Spleen (tissue), 11 donors: ENCODE results near the gene LPP. TPM values are rescaled to one million over a fixed set of nuclear protein-coding genes. Genes with fewer than 3 reads are reported as not detected.

Experiments used
- DNase-seq: peaks from one replicate; pipeline ENCODE4 v3.0.0-alpha.2; 2020
- H3K27ac ChIP-seq, 8 donors: fragments of 200-600 bp; sonication (generic) in 7 of 8; 1 replicate in 4 of 8; 2 replicates in 4 of 8; pipeline versions ENCODE4 v1.5.0 to v1.8.0; 2016 to 2021; ENCODE audit warnings: inconsistent platforms in 4 of 8, mild to moderate bottlenecking in 4 of 8, moderate library complexity in 1 of 8
- H3K27me3 ChIP-seq, 7 donors: fragments of 200-600 bp; sonication (generic) in 6 of 7; replicated peaks in 1 of 7; 1 replicate in 4 of 7; 2 replicates in 3 of 7; pipeline versions ENCODE4 v1.5.0 to v1.8.0; 2016 to 2021; ENCODE audit warnings: inconsistent platforms in 3 of 7, mild to moderate bottlenecking in 1 of 7
- H3K36me3 ChIP-seq, 6 donors: fragments of 200-600 bp; sonication (generic) in 5 of 6; 1 replicate in 4 of 6; 2 replicates in 2 of 6; pipeline versions ENCODE4 v1.5.0 to v1.8.0; 2016 to 2021; ENCODE audit warnings: inconsistent platforms in 2 of 6
- H3K4me1 ChIP-seq, 6 donors: fragments of 200-600 bp; sonication (generic) in 5 of 6; 1 replicate in 3 of 6; 2 replicates in 3 of 6; pipeline versions ENCODE4 v1.5.0 to v1.8.0; 2016 to 2021; ENCODE audit warnings: inconsistent platforms in 3 of 6
- H3K4me3 ChIP-seq, 8 donors: fragments of 200-600 bp; sonication (generic) in 7 of 8; 1 replicate in 4 of 8; 2 replicates in 4 of 8; pipeline versions ENCODE4 v1.5.0 to v1.8.0; 2016 to 2021; ENCODE audit warnings: inconsistent platforms in 4 of 8, mild to moderate bottlenecking in 4 of 8, moderate library complexity in 2 of 8
- H3K9me3 ChIP-seq, 8 donors: fragments of 200-600 bp; sonication (generic) in 7 of 8; 1 replicate in 4 of 8; 2 replicates in 4 of 8; pipeline versions ENCODE4 v1.5.0 to v1.8.0; 2016 to 2021; ENCODE audit warnings: inconsistent platforms in 4 of 8
- POLR2A ChIP-seq, 3 donors: fragments of 450-650 bp; IDR thresholded peaks; one replicate each; pipeline ENCODE4 v1.5.1; 2017; ENCODE audit warnings: antibody characterized with exemption in 3 of 3, mild to moderate bottlenecking in 1 of 3
- POLR2AphosphoS5 ChIP-seq, 3 donors: sonication (generic); formaldehyde crosslinking; IDR thresholded peaks; one replicate each; pipeline ENCODE4 v1.5.1; 2017; ENCODE audit warnings: antibody characterized with exemption in 3 of 3
- WGBS, 5 donors: extraction: QIAGEN DNeasy Blood & Tissue Kit in 3 of 5; methylation state at CpG; one replicate each; pipeline versions ENCODE4 v1.1.5 to v1.1.7; 2013 to 2018; 5-methylcytosine and 5-hydroxymethylcytosine counted together
- intact Hi-C: fragments of 100-400 bp; cut with DNase I; formaldehyde crosslinking; loops from one replicate; pipeline ENCODE4 v1.15.0; 2023; ENCODE audit warnings: low total_unique reads
- polyA plus RNA-seq, 3 donors: library from polyadenylated mRNA; stranded (reverse); fragments of 200-250 nt; gene quantifications; one replicate each; pipeline ENCODE4 v1.2.1, GENCODE V29; 2013
- total RNA-seq, 7 donors: library from RNA; depleted of rRNA in 3 of 7; stranded (reverse); fragments of >200 nt in 3 of 7; fragmentation: NEBNext Ultra II Directional in 4 of 7; extraction: Animal tissue kit (Norgen Biotek cat#: 25700) in 4 of 7; gene quantifications; one replicate each; pipeline versions ENCODE4 v1.1.0 to v1.2.1, GENCODE V29; 2016 to 2021
- TF ChIP-seq, protein P1 (sequence below), 11 experiments: fragments of 200-600 bp in 7 of 11; fragments of 450-650 bp in 4 of 11; sonication (generic) in 4 of 11; IDR thresholded peaks in 8 of 11; conservative IDR thresholded peaks in 3 of 11; 1 replicate in 7 of 11; 2 replicates in 4 of 11; pipeline versions ENCODE4 v1.4.0 to v1.8.0; 2016 to 2021; ENCODE audit warnings: antibody characterized with exemption in 11 of 11, inconsistent platforms in 4 of 11, mild to moderate bottlenecking in 1 of 11
- donor health status: healthy with polysubstance abuse.
- donor health status: DM: no; HTN: no; CAD: no; lungs with moderate emphysema.
- donor health status: DM: no; HTN: no; CAD: no.
- donor health status: Bipolar disorder and iron deficiency.
- donor health status: healthy.
- donor health status: DM: no; HTN: no; CAD: no.
- donor health status: DM: yes; HTN: yes; CAD: no.

Gene LPP
- total and polyA plus RNA-seq, 10 donors, result 2.4 to 270 (median 156) TPM

DNA sequence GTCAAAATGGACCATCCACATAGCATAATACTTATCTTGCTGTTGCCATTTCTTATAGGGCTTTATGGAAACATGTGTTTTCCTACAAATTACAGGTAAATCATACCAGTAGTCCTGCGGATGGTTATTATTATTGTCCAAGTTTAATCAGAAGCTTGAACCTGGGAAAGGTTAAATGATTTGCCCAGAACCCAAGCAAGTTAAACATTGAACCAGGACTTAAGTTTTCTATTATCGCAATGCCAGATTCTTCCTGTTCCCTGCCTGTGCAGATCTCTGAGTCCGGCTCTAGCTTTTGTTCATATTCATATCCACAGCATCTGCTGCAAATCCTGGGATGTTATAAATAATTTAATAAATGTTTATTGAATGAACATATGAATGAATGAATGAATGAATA is 12.5 kb downstream of the LPP start:
- no peak overlapping the region for H3K27ac ChIP-seq
- no peak for TF ChIP-seq POLR2AphosphoS5 (IDR thresholded peaks at IDR 0.05)
- H3K9me3 ChIP-seq, result no peaks in the 10 kb centered on the region
- H3K4me3 ChIP-seq, result no peak overlapping the region
- DNase-seq, result no peak
- H3K36me3 ChIP-seq, result peaks cover 0 to 7% (median 0%) of the 10 kb centered on the region in 6 donors
- 64 to 89% (median 84%) methylated on average over 3 of the region's 3 CpGs for WGBS, 5 donors
- peaks cover 0 to 67% (median 32%) of the 10 kb centered on the region in 6 donors for H3K4me1 ChIP-seq
- no peaks in the 10 kb centered on the region for H3K27me3 ChIP-seq
- intact Hi-C loops, result no loop called here

DNA sequence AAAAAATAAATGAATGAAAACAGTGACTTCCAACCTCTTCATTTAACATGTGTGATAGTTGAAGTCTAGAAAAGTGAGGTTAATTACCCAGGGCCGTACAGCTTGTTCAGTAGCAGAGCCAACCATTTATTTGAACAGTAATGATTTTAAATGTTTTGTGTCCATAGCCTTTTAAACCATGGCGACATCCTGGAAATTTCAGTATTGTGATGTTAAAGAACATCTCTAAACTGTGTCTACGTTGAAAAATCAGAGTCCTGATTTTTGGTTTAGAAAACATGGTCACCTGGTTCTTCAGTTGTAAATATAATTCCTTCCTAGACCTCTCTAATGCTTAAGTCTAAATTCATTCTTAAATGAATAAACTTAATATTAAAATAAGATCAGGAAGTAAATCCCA is 14.2 kb downstream of the LPP start:
- peaks cover 0 to 6% (median 0%) of the 10 kb centered on the region in 6 donors for H3K36me3 ChIP-seq
- no peak overlapping the region for H3K27ac ChIP-seq
- WGBS, 5 donors, result 88 to 95% (median 90%) methylated on average over 3 of the region's 3 CpGs
- H3K4me1 ChIP-seq, result peaks cover 0 to 57% (median 26%) of the 10 kb centered on the region in 6 donors
- TF ChIP-seq POLR2A (IDR thresholded peaks at IDR 0.05), result no peak
- TF ChIP-seq, protein P1, sequence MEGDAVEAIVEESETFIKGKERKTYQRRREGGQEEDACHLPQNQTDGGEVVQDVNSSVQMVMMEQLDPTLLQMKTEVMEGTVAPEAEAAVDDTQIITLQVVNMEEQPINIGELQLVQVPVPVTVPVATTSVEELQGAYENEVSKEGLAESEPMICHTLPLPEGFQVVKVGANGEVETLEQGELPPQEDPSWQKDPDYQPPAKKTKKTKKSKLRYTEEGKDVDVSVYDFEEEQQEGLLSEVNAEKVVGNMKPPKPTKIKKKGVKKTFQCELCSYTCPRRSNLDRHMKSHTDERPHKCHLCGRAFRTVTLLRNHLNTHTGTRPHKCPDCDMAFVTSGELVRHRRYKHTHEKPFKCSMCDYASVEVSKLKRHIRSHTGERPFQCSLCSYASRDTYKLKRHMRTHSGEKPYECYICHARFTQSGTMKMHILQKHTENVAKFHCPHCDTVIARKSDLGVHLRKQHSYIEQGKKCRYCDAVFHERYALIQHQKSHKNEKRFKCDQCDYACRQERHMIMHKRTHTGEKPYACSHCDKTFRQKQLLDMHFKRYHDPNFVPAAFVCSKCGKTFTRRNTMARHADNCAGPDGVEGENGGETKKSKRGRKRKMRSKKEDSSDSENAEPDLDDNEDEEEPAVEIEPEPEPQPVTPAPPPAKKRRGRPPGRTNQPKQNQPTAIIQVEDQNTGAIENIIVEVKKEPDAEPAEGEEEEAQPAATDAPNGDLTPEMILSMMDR (IDR thresholded peaks at IDR 0.05 in 8 of 11, conservative IDR thresholded peaks at IDR 0.05 in 3 of 11), result no peak
- no peak for TF ChIP-seq POLR2AphosphoS5 (IDR thresholded peaks at IDR 0.05)
- H3K9me3 ChIP-seq, result no peaks in the 10 kb centered on the region
- H3K27me3 ChIP-seq, result no peaks in the 10 kb centered on the region
- intact Hi-C loops, result no loop called here
- DNase-seq, result no peak
- no peak overlapping the region for H3K4me3 ChIP-seq

DNA sequence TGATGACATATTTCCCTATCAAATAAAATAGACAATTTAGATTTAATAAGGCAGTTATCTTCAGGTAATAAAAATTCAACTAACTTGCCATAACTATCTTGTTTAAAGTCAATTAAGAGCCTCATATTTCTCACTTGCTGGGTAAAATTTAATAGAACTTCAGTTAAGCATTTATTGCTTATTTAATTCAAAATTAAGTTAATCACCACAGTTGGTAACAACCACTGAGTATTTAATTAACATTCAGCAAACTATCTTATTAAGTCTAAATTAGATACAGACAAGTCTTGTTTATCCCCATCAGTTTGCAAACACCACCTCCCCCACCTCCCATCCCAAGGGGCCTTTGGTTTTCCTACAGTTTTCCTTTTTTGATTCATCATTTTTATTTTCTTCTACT is 14.7 kb downstream of the LPP start:
- no peaks in the 10 kb centered on the region for H3K27me3 ChIP-seq
- no peak overlapping the region for H3K4me3 ChIP-seq
- intact Hi-C loops, result no loop called here
- H3K4me1 ChIP-seq, result peaks cover 0 to 52% (median 22%) of the 10 kb centered on the region in 6 donors
- H3K27ac ChIP-seq, result no peak overlapping the region
- H3K36me3 ChIP-seq, result peaks cover 0 to 6% (median 0%) of the 10 kb centered on the region in 6 donors
- no peak for DNase-seq
- no peaks in the 10 kb centered on the region for H3K9me3 ChIP-seq
- TF ChIP-seq POLR2AphosphoS5 (IDR thresholded peaks at IDR 0.05) (no peak), POLR2A (IDR thresholded peaks at IDR 0.05) (no peak)

DNA sequence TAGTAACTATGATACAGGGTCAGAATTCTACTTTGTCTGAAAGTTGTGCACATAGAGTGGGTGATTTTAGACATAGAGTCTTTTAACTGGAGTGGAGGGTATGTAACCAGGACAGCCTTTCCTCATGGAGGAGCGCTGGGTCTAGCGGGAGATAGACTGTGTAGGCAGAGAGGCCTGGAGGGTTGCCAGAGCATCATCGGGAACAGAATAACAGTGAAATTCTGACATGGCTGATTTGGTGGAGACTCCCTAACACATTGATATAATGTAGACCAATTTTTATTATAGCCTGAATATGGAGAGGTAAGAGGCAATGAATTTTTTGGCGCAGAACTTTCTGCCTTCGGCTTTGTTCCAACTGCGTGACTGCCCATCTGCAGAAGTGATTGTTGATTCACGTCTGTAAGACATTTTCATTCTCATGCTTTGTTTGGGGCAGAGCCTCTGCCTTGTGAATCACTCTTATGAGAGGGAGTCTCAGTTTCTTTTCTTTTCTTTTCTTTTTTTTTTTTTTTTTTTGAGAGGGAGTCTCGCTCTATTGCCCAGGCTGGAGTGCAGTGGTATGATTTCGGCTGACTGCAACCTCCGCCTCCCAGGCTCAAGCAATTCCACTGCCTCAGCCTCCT is 16.0 kb downstream of the LPP start:
- Histone ChIP-seq H3K9me3 (no peaks in the 10 kb centered on the region), H3K4me1 (peaks cover 6 to 52% (median 22%) of the 10 kb centered on the region in 6 donors), H3K4me3 (no peak overlapping the region), H3K27me3 (no peaks in the 10 kb centered on the region), H3K27ac (no peak overlapping the region), H3K36me3 (peaks cover 0 to 6% (median 0%) of the 10 kb centered on the region in 6 donors)
- no peak for DNase-seq
- intact Hi-C loops, result no loop called here
- TF ChIP-seq, protein P1 (IDR thresholded peaks at IDR 0.05 in 8 of 11, conservative IDR thresholded peaks at IDR 0.05 in 3 of 11), result no peak
- TF ChIP-seq POLR2A (IDR thresholded peaks at IDR 0.05) (no peak), POLR2AphosphoS5 (IDR thresholded peaks at IDR 0.05) (no peak)
- 90 to 96% (median 92%) methylated on average over 10 of the region's 10 CpGs for WGBS, 5 donors

DNA sequence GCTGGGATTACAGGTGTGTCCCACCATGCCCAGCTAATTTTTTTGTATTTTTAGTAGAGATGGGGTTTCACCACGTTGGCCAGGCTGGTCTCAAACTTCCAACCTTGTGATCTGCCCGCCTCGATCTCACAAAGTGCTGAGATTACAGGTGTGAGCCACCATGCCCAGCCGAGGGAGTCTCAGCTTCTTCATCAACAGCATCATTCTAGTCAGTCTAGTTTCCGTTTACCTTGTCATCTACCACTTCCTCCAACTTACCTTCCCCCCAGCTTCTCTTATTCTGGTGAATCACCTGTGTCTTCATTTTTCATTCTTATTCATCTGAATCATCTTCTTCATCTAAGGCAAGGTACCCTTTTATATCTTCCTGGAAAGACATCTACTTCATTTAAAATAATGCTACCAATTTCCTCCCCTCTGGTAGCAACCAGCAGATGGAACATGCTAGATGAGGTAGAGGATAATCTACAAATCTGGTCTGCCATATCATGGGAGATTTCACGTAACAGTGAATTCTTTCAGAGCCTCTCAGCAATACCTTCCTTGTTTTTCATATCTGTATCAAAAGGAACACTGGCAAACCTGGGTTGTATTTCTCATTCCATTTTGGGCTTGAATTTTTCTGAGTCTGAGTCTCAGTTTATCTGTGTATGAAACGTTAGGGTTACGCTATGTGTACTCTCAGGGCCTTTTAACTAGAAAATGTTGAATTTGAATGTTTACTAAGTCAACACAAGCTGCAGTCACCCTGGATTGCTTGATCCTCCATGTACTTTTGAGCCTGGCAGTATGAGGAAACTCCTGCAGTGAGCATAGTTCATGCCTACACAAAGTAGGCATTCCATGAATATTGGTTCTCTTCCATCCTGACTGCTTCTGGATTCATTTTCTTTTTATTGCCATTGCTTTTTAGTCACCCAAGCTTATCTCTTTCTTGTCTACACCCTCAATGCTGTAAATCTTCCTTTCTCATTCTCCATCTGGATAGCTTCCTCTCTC is 16.8 kb downstream of the LPP start:
- intact Hi-C loops, result no loop called here
- no peak for DNase-seq
- WGBS, 5 donors, result 70 to 85% (median 80%) methylated on average over 8 of the region's 8 CpGs
- Histone ChIP-seq H3K27me3 (no peaks in the 10 kb centered on the region), H3K36me3 (peaks cover 0 to 6% (median 0%) of the 10 kb centered on the region in 6 donors), H3K4me1 (peaks cover 7 to 51% (median 22%) of the 10 kb centered on the region in 6 donors), H3K4me3 (no peak overlapping the region), H3K9me3 (no peaks in the 10 kb centered on the region), H3K27ac (no peak overlapping the region)
- TF ChIP-seq POLR2A (IDR thresholded peaks at IDR 0.05) (no peak), POLR2AphosphoS5 (IDR thresholded peaks at IDR 0.05) (no peak)
- TF ChIP-seq, protein P1 (IDR thresholded peaks at IDR 0.05 in 8 of 11, conservative IDR thresholded peaks at IDR 0.05 in 3 of 11), result no peak
